Measurements from ENCODE around the gene PSMB7.

Gene PSMB7

GRCh38 chr9:124377551-124378406 lies 37.5 kb downstream of the PSMB7 start:
- no peak for DNase-seq

GRCh38 chr9:124376329-124376728 lies 38.9 kb downstream of the PSMB7 start:
- DNase-seq: no peak

- DNase-seq: no peak
Measured at GRCh38 chr9:124375726-124376125, 39.5 kb downstream of the PSMB7 start.

- DNase-seq: no peak
Measured at GRCh38 chr9:124373851-124374250, 41.4 kb downstream of the PSMB7 start.

GRCh38 chr9:124373386-124373785 lies 41.9 kb downstream of the PSMB7 start:
- DNase-seq: no peak

GRCh38 chr9:124372038-124372437 lies 43.2 kb downstream of the PSMB7 start:
- no peak for DNase-seq

- DNase-seq: no peak
Measured at GRCh38 chr9:124370896-124371582, 44.2 kb downstream of the PSMB7 start.

- DNase-seq: no peak
Measured at GRCh38 chr9:124369231-124369797, 45.9 kb downstream of the PSMB7 start.

- DNase-seq: no peak
Measured at GRCh38 chr9:124368692-124369091, 46.5 kb downstream of the PSMB7 start.

- DNase-seq: no peak
Measured at GRCh38 chr9:124366476-124367220, 48.6 kb downstream of the PSMB7 start.

GRCh38 chr9:124365036-124365435 lies 50.2 kb downstream of the PSMB7 start:
- DNase-seq: no peak

GRCh38 chr9:124364141-124364540 lies 51.1 kb downstream of the PSMB7 start:
- no peak for DNase-seq

GRCh38 chr9:124363326-124364096 lies 51.7 kb downstream of the PSMB7 start:
- DNase-seq: no peak

GRCh38 chr9:124361128-124361527 lies 54.1 kb downstream of the PSMB7 start:
- DNase-seq: no peak

- DNase-seq: no peak
Measured at GRCh38 chr9:124359855-124360678, 55.2 kb downstream of the PSMB7 start.

- DNase-seq: no peak
Measured at GRCh38 chr9:124359426-124359825, 55.8 kb downstream of the PSMB7 start.

- DNase-seq: no peak
Measured at GRCh38 chr9:124358631-124359030, 56.6 kb downstream of the PSMB7 start.

GRCh38 chr9:124357721-124358361 lies 57.4 kb downstream of the PSMB7 start:
- DNase-seq: no peak

GRCh38 chr9:124356745-124357390 lies 58.4 kb downstream of the PSMB7 start:
- DNase-seq: no peak
